ENCODE results near the gene USP49.

The USP49 gene

DNA sequence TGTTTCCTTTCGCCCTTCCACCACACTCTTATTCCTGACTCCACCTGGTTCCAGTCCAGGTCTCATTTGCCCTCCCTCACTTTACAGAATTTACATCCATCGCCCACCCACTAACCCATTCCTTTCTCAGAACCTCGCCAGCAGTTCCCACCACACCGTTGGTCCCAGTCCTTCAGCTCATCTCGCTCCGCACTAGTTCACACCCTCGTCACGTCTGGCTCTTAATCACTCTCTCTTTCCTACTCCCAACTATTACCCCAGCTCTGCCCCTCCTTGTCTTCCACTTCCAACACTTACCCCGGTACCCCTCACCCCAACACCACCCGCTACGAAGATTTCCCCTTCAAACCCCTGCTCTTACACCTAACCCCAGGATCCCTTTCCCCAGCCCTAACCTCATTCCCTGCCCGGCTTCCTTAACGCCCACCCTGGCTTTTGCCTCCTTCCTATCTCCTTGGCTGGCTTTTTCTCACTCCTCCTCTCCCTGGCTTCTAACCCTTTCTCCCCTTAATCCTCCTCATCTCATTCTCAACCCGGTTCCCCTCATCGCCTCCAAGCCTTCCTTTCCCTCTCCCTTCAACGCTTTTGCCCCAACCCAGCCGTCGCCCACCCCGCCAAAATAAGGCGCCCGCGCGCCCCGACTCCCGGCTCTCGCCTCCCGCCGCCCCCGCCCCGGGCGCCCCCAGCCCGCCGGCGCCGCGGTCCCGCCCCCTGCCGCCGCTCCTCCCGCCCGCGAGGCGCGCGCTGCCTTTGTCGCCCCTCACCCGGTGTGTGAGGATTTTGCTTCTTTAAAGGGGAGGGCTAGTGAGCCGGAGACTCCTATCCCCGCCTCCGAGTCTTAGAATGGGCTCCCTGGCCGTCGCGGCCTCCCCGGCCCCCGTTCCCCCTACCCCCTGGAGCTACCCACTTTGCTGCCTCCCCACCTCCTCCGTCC, 542 bp downstream of the USP49 start:
- peaks cover 30% of the 10 kb centered on the region for H3K4me1 ChIP-seq (ENCODE audit: control insufficient read depth, insufficient read depth, low read length)
- peak overlapping the region; percentile 92 for H3K27ac ChIP-seq (ENCODE audit: low read depth, low read length)
- H3K4me3 ChIP-seq (ENCODE audit: low read depth, low read length): peak overlapping the region; percentile 91

DNA sequence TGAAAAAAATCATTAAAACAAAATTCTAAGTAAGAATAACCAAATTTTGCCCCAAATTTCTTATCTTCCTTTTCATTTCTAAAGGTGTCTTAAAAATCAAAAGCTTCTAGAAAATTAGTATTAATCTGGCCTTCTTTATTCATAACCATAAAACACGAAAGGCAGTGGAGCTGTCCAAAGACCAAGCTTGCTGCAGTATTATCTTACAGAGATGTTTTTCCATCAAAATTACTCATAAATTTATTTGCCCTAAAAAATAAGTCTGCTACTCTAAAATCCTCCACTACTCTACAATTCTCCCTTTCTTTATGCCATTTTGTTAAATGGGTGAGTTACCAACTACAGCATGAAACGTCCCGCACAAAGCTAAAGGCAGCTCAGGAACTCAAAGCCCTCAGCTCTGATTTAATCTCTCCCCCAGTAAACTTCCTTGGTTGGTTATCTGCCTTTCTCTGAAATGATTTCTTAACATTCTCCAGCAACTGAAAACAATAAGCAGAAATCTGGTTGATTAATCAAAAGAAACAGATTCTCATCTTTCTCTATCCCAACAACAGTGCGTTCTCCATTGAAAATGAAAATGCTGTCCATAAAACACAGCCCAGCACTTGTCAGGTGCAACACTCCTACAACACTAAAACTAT, 2.1 kb downstream of the USP49 start:
- peaks cover 3% of the 10 kb centered on the region; the same call in 1 of the 2 replicates for H3K27me3 ChIP-seq (ENCODE audit: control insufficient read depth, insufficient read depth, low read length)
- H3K9me3 ChIP-seq (ENCODE audit: control insufficient read depth, insufficient read depth, low read length): no peaks in the 10 kb centered on the region
- H3K36me3 ChIP-seq (ENCODE audit: control insufficient read depth, insufficient read depth, low read length): 0 out of 2 replicates have a peak, but pooled peaks cover 4% of the 10 kb centered on the region
- peaks cover 30% of the 10 kb centered on the region for H3K4me1 ChIP-seq (ENCODE audit: control insufficient read depth, insufficient read depth, low read length)
- H3K4me3 ChIP-seq (ENCODE audit: low read depth, low read length): peak overlapping the region; percentile 91
- H3K27ac ChIP-seq (ENCODE audit: low read depth, low read length): no peak overlapping the region
- 0 out of 2 replicates have a peak overlapping the region, but pooled peaks have one; percentile 25 for H3K9ac ChIP-seq (ENCODE audit: low read depth, low read length)

More for the DNA sequence above, 542 bp downstream of the USP49 start:
- Histone ChIP-seq H3K9ac (ENCODE audit: low read depth, low read length) (peak overlapping the region; percentile 77), H3K27me3 (ENCODE audit: control insufficient read depth, insufficient read depth, low read length) (peaks cover 3% of the 10 kb centered on the region; the same call in 1 of the 2 replicates), H3K36me3 (ENCODE audit: control insufficient read depth, insufficient read depth, low read length) (0 out of 2 replicates have a peak, but pooled peaks cover 4% of the 10 kb centered on the region), H3K9me3 (ENCODE audit: control insufficient read depth, insufficient read depth, low read length) (no peaks in the 10 kb centered on the region)

DNA sequence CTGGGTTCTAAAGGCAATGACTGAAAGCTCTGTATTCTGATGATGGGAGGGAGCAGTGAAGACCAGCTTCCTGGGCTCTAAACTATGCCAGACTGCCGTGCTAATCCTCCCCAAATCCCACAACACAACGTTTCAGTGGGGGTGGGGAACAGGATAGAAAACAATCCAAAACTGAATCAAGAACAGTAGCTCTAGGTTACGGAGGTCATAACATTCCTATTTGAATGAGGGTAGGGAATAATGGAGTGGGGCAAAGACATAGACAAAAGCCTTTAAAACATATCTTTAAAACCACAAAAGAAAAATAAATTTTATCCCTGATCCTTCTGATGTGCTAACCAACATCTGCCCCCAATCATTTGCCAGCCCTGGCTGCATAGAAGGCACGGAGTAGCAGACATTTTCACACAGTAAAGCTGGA, 7.8 kb downstream of the USP49 start:
- H3K36me3 ChIP-seq (ENCODE audit: control insufficient read depth, insufficient read depth, low read length): peaks cover 10% of the 10 kb centered on the region; the same call in 1 of the 2 replicates
- H3K4me1 ChIP-seq (ENCODE audit: control insufficient read depth, insufficient read depth, low read length): peaks cover 15% of the 10 kb centered on the region; the same call in 1 of the 2 replicates
- H3K27me3 ChIP-seq (ENCODE audit: control insufficient read depth, insufficient read depth, low read length): no peaks in the 10 kb centered on the region
- H3K27ac ChIP-seq (ENCODE audit: low read depth, low read length): peak overlapping the region; percentile 2
- H3K4me3 ChIP-seq (ENCODE audit: low read depth, low read length): no peak overlapping the region
- H3K9me3 ChIP-seq (ENCODE audit: control insufficient read depth, insufficient read depth, low read length): no peaks in the 10 kb centered on the region
- no peak overlapping the region for H3K9ac ChIP-seq (ENCODE audit: low read depth, low read length)

DNA sequence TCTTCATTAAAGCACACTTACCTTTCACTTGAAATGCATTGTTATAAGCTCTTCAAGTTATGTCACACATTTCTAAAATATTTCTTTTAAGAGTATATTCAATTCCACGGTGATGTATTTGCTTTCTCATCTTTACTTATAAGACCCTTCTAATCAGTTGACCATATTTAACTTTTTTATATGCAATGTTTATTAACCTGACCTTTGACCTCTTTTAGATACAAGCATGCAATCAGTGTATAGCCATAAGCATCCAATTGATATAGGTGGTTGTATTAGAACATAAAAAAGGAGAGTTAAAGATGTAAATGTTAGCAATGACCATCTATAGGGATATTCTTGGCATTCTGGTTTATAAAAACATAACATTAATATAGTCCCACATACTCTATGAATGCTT, 9.2 kb downstream of the USP49 start:
- H3K4me1 ChIP-seq (ENCODE audit: control insufficient read depth, insufficient read depth, low read length): peaks cover 11% of the 10 kb centered on the region; the same call in 1 of the 2 replicates
- no peak overlapping the region for H3K9ac ChIP-seq (ENCODE audit: low read depth, low read length)
- peaks cover 10% of the 10 kb centered on the region; the same call in 1 of the 2 replicates for H3K36me3 ChIP-seq (ENCODE audit: control insufficient read depth, insufficient read depth, low read length)
- no peak overlapping the region for H3K4me3 ChIP-seq (ENCODE audit: low read depth, low read length)
- H3K9me3 ChIP-seq (ENCODE audit: control insufficient read depth, insufficient read depth, low read length): no peaks in the 10 kb centered on the region
- no peaks in the 10 kb centered on the region for H3K27me3 ChIP-seq (ENCODE audit: control insufficient read depth, insufficient read depth, low read length)
- no peak overlapping the region for H3K27ac ChIP-seq (ENCODE audit: low read depth, low read length)

DNA sequence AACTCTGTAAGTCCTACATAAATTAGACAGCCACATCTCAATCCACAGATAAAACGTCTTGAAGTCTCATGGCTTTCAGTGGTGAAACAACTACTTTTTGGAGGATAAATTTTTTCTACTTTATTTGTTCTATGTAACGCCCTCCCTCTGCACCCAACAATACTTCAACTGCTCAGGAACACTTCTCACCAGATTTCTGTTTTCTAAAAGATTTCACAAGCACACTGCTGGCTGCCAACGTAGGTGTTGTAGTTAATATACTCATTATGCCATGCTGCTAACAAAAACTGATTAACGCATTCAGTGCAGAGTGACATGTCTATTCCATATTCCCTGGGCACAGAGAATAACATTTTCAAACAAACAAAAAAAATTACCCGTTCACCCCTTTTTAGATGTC, 10.2 kb downstream of the USP49 start:
- Histone ChIP-seq H3K4me3 (ENCODE audit: low read depth, low read length) (no peak overlapping the region), H3K4me1 (ENCODE audit: control insufficient read depth, insufficient read depth, low read length) (peaks cover 11% of the 10 kb centered on the region; the same call in 1 of the 2 replicates), H3K9me3 (ENCODE audit: control insufficient read depth, insufficient read depth, low read length) (no peaks in the 10 kb centered on the region), H3K36me3 (ENCODE audit: control insufficient read depth, insufficient read depth, low read length) (peaks cover 6% of the 10 kb centered on the region; the same call in 1 of the 2 replicates), H3K27me3 (ENCODE audit: control insufficient read depth, insufficient read depth, low read length) (no peaks in the 10 kb centered on the region), H3K9ac (ENCODE audit: low read depth, low read length) (no peak overlapping the region), H3K27ac (ENCODE audit: low read depth, low read length) (no peak overlapping the region)

DNA sequence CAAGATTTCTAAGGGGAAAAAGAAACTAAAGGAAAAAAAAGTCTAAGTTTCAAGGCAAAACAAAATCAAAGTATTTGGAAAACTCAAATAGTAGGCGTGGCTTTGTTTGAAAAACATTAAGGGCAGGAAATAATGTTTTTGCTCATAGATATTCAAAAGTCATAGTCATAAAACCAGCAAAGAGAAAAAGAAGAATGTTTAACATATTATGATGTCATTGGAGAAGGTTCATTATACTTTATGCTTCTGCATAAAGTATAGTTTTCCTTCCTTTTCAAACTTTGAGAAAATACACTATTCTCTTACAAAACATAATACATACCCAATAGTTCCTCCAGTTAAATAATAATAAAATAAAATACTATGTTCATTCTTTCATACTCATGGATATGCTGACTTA, 13.7 kb downstream of the USP49 start:
- no peak overlapping the region for H3K4me3 ChIP-seq (ENCODE audit: low read depth, low read length)
- H3K9ac ChIP-seq (ENCODE audit: low read depth, low read length): no peak overlapping the region
- no peaks in the 10 kb centered on the region for H3K27me3 ChIP-seq (ENCODE audit: control insufficient read depth, insufficient read depth, low read length)
- no peak overlapping the region for H3K27ac ChIP-seq (ENCODE audit: low read depth, low read length)
- peaks cover 9% of the 10 kb centered on the region; the same call in 1 of the 2 replicates for H3K4me1 ChIP-seq (ENCODE audit: control insufficient read depth, insufficient read depth, low read length)
- peaks cover 6% of the 10 kb centered on the region; the same call in 1 of the 2 replicates for H3K36me3 ChIP-seq (ENCODE audit: control insufficient read depth, insufficient read depth, low read length)
- no peaks in the 10 kb centered on the region for H3K9me3 ChIP-seq (ENCODE audit: control insufficient read depth, insufficient read depth, low read length)

DNA sequence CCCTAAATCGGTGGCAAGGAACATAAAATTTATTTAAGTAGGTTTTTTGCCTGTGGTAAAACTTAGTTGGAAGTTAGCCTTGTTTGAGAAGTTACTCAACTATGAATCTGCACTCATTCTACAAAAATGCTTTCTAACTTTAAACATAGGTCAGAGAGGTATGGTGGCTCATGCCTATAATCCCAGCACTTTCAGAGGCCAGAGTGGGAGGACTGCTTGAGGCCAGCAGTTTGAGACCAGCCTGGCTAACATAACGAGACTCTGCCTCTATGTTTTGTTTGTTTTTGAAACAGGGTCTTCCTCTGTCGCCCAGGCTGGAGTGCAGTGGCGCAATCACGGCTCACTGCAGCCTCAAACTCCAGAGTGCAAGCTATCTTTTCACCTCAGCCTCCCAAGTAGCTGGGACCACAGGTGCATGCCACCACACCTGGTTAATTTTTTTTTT, 16.2 kb downstream of the USP49 start:
- Histone ChIP-seq H3K27ac (ENCODE audit: low read depth, low read length) (no peak overlapping the region), H3K27me3 (ENCODE audit: control insufficient read depth, insufficient read depth, low read length) (no peaks in the 10 kb centered on the region)

DNA sequence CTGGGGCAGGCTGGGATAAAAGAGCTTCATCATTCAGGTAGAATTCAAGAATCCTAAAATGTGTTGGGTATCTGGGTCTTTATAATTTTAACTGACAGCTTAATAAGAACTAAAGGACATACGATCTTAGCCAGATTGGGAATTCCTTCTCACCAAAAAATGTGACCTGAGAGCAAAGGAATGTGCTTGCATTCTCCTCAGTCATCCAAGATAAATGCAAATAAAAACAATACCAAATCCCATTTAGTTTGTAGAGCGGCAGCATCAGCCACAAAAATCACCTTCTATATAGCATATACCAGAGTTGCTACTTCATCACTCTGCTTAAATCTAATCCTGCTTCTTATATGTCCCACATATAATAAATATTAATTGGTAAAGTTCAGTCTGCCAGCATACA, 16.9 kb downstream of the USP49 start:
- H3K4me1 ChIP-seq (ENCODE audit: control insufficient read depth, insufficient read depth, low read length): peaks cover 9% of the 10 kb centered on the region; the same call in 1 of the 2 replicates
- no peaks in the 10 kb centered on the region for H3K9me3 ChIP-seq (ENCODE audit: control insufficient read depth, insufficient read depth, low read length)
- H3K36me3 ChIP-seq (ENCODE audit: control insufficient read depth, insufficient read depth, low read length): no peaks in the 10 kb centered on the region
- no peak overlapping the region for H3K4me3 ChIP-seq (ENCODE audit: low read depth, low read length)
- H3K9ac ChIP-seq (ENCODE audit: low read depth, low read length): peak overlapping the region; percentile 21; the same call in 1 of the 2 replicates
- H3K27me3 ChIP-seq (ENCODE audit: control insufficient read depth, insufficient read depth, low read length): no peaks in the 10 kb centered on the region
- H3K27ac ChIP-seq (ENCODE audit: low read depth, low read length): no peak overlapping the region

More for the DNA sequence above, 16.2 kb downstream of the USP49 start:
- Histone ChIP-seq H3K36me3 (ENCODE audit: control insufficient read depth, insufficient read depth, low read length) (0 out of 2 replicates have a peak, but pooled peaks cover 2% of the 10 kb centered on the region), H3K4me1 (ENCODE audit: control insufficient read depth, insufficient read depth, low read length) (peaks cover 9% of the 10 kb centered on the region; the same call in 1 of the 2 replicates), H3K4me3 (ENCODE audit: low read depth, low read length) (no peak overlapping the region), H3K9me3 (ENCODE audit: control insufficient read depth, insufficient read depth, low read length) (no peaks in the 10 kb centered on the region), H3K9ac (ENCODE audit: low read depth, low read length) (peak overlapping the region; percentile 21; the same call in 1 of the 2 replicates)

DNA sequence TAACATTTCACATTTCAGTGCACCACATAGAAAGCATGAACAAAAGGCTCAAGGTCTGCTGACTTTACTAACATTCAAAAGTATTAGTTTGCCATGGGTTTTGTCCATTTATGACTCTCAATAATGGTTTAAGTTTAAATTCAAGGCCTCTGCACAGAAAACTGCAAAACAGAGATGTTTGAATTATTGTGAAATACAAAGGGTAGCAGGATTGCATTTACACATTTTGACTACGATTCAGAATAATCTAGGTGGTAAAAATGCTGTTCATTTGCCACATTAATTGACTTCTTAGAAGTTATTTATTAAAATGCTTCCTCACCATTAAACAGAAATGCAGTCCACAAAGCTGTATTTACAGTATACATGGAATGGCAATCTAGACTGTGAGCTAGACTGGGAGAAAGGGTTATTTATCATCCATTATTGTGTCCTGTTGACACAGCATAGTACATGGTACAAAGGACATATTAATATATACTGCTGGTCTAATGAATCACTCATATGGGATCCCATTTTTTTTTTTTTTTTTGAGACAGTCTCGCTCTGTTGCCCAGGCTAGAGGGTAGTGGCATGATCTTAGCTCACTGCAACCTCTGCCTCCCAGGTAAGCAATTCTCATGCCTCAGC, 18.0 kb downstream of the USP49 start:
- H3K9ac ChIP-seq (ENCODE audit: low read depth, low read length): no peak overlapping the region
- no peak overlapping the region for H3K4me3 ChIP-seq (ENCODE audit: low read depth, low read length)
- no peaks in the 10 kb centered on the region for H3K36me3 ChIP-seq (ENCODE audit: control insufficient read depth, insufficient read depth, low read length)
- no peaks in the 10 kb centered on the region for H3K9me3 ChIP-seq (ENCODE audit: control insufficient read depth, insufficient read depth, low read length)
- H3K27me3 ChIP-seq (ENCODE audit: control insufficient read depth, insufficient read depth, low read length): no peaks in the 10 kb centered on the region
- H3K27ac ChIP-seq (ENCODE audit: low read depth, low read length): no peak overlapping the region
- peaks cover 9% of the 10 kb centered on the region; the same call in 1 of the 2 replicates for H3K4me1 ChIP-seq (ENCODE audit: control insufficient read depth, insufficient read depth, low read length)

DNA sequence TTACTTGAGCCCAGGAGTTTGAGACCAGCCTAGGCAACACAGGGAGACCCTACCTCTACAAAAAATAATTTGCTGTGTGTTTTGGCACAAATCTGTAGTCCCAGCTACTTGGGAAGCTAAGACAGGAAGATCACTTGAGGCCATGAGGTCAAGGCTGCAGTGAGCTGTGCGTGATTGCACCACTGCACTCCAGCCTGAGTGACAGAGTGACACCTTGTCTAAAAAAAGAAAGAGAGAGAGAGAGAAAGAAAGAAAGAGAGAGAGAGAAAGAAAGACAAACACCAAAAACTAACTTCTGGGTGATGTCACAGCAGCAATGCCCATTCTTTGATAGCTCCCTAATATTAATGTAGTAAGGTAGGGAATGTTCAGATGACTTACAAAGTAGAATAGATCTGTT, 20.4 kb downstream of the USP49 start:
- H3K9me3 ChIP-seq (ENCODE audit: control insufficient read depth, insufficient read depth, low read length): no peaks in the 10 kb centered on the region
- H3K27me3 ChIP-seq (ENCODE audit: control insufficient read depth, insufficient read depth, low read length): no peaks in the 10 kb centered on the region
- H3K4me1 ChIP-seq (ENCODE audit: control insufficient read depth, insufficient read depth, low read length): peaks cover 9% of the 10 kb centered on the region; the same call in 1 of the 2 replicates
- no peak overlapping the region for H3K9ac ChIP-seq (ENCODE audit: low read depth, low read length)
- peaks cover 8% of the 10 kb centered on the region for H3K36me3 ChIP-seq (ENCODE audit: control insufficient read depth, insufficient read depth, low read length)
- no peak overlapping the region for H3K4me3 ChIP-seq (ENCODE audit: low read depth, low read length)
- H3K27ac ChIP-seq (ENCODE audit: low read depth, low read length): no peak overlapping the region
